Vein endothelial cell (primary cell): ENCODE results near the gene MYH9. TPM values are rescaled to one million over a fixed set of nuclear protein-coding genes. Genes with fewer than 3 reads are reported as not detected.

Source experiments
- small RNA-seq: library from RNA; depleted of rRNA; stranded (forward); fragments of <200 nt; gene quantifications from one replicate; pipeline ENCODE3, GENCODE V24; 2012
- total RNA-seq: library from RNA; depleted of rRNA; stranded (reverse); fragments of >200 nt; gene quantifications from 2 replicates; pipeline ENCODE4 v1.2.3, GENCODE V29; 2012

MYH9 gene
- 1,027 and 1,261 TPM in 2 replicates for total RNA-seq

GRCh38 chr22:36387959-36388726 lies at the start of gene MYH9:
MYH9 (minus strand) TSS chr22:36387967; CDS start chr22:36349236, 38,731 bp downstream.

GRCh38 chr22:36252754-36253522 lies 134.8 kb downstream of the MYH9 start, which contains the start of gene APOL1:
APOL1 (plus strand) TSS chr22:36253133; CDS start chr22:36254956, 1,823 bp downstream.

GRCh38 chr22:36239401-36240171 lies 148.2 kb downstream of the MYH9 start, which contains the start of gene APOL2:
APOL2 (minus strand) TSS chr22:36239527; CDS start chr22:36233162, 6,365 bp downstream.

Small RNAs within 50 kb of the gene (small RNA-seq; reads per million reads assigned to genes)
- gene MIR6819: not detected

Other genes starting within 250 kb of the MYH9 start
- gene APOL3, start 227.2 kb downstream of the MYH9 start, total RNA-seq: 47.7 and 58.8 TPM in 2 replicates
- 0.57 and 1.6 TPM in 2 replicates for gene APOL4, start 186.2 kb downstream of the MYH9 start, total RNA-seq
- gene APOL2, start 148.4 kb downstream of the MYH9 start, total RNA-seq: 37.2 and 38.8 TPM in 2 replicates
- gene APOL1, start 134.8 kb downstream of the MYH9 start, total RNA-seq: 3.3 and 3.6 TPM in 2 replicates
- 23.1 and 28.4 TPM in 2 replicates for gene TXN2, start 93.7 kb upstream of the MYH9 start, total RNA-seq
- 12.1 and 24.6 TPM in 2 replicates for gene FOXRED2, start 119.1 kb upstream of the MYH9 start, total RNA-seq
- 503 and 511 TPM in 2 replicates for gene EIF3D, start 141.2 kb upstream of the MYH9 start, total RNA-seq